ENCODE data around the gene CDYL.

Gene CDYL, protein sequence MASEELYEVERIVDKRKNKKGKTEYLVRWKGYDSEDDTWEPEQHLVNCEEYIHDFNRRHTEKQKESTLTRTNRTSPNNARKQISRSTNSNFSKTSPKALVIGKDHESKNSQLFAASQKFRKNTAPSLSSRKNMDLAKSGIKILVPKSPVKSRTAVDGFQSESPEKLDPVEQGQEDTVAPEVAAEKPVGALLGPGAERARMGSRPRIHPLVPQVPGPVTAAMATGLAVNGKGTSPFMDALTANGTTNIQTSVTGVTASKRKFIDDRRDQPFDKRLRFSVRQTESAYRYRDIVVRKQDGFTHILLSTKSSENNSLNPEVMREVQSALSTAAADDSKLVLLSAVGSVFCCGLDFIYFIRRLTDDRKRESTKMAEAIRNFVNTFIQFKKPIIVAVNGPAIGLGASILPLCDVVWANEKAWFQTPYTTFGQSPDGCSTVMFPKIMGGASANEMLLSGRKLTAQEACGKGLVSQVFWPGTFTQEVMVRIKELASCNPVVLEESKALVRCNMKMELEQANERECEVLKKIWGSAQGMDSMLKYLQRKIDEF

DNA sequence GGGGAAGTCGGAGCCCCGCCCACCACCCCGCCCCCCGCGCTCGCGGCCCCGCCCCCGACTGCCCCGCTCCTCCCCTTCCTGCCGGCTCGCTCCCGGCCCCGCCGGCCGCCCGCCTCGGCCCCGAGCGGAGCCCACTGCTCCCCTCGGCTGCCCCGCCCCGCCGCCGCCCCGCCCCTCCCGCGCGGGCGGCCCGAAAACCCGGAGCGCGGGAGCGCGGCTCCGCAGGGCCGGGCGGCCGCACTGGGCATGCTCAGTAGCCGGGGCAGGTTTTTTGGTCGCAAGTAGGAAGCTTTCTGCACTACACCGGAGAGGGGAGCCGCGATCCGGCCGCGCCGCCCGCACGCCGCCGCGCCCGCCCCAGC is at the start of gene CDYL:
Gene CDYL, plus strand, starts transcription at position 274 of the 362 bp plus-strand sequence. CDS start 380 bp downstream, outside the sequence.
- DNase-seq (ENCODE audit: extremely low read depth in 1 of 2, low read depth in 1 of 2): peak; percentile 74 to 84

DNA sequence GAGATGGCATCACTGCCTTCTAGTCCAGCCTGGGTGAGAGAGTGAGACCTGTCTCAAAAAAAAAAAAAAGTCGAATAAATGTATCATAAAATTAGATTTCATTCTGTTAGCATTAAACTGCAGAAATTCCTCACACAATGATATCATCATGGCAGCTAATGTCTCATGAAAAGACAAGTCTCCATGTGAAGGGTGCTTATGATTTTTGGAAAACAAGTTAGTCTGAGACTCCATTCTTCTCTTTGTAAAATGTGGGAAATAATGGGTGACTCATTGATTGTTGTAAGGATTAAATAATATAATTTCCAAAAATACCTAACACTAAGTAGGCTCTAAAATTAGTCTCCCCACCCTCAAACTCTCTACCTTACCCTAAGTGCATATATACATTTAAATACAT is 49.6 kb upstream of the CDYL start:
- DNase-seq (ENCODE audit: extremely low read depth in 1 of 2, low read depth in 1 of 2): no peak

DNA sequence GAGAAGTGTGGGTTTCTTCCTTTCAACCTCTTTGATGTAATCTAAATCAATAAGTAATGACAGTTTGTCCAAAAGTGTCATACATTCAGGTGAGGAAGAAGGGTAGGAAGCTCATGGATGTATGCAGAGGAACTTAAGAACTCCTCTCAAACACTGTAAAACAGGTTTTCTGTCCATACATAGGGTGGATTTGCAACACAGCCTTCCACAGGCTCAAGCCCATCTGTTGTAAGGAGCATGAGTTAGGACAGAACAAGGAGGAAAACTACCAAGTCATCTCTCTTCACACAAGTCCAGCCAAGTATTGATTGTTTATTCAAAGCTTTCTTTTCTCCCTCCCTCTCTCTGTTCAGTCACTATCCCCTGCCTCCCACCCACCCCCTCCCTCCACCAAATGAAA is 49.0 kb upstream of the CDYL start:
- DNase-seq (ENCODE audit: extremely low read depth in 1 of 2, low read depth in 1 of 2): no peak

DNA sequence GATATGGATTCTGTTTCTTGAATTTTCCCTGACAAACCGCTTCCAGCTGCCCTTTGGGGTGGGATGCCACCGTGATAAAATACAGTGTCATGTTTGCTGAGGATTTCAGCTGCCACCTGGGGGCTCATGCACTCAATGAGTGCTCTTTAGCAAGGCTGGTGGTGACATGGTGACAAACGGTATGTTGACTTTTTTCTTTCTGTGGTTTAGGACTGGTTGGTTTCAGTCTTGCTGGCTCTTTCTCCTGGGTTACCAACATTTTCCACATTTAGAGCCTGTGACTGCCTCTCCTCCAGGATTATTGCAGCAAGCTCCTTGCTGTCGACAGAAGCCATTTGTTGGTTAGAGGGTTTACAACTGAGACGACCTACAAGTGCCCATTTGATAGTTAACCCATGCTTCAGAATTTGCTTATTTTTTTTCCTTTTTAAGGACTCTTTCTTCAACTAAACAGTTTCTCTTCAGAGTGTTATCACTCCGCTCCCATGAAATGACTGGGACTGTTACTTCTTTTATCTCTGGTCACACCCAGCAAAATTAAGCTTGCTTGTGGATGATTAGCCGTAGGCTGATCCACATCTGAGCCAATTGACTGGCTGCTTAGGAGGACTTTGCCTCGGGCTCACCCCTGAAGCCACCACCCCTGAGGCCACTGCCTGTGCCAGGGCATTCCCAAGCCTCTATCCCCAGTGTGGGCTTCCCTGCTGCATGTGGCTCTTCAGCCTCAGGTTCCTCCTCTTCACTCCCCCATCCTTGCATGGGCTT is 48.4 kb upstream of the CDYL start:
- DNase-seq (ENCODE audit: extremely low read depth in 1 of 2, low read depth in 1 of 2): peak in 1 of 2 donors; percentile 3

DNA sequence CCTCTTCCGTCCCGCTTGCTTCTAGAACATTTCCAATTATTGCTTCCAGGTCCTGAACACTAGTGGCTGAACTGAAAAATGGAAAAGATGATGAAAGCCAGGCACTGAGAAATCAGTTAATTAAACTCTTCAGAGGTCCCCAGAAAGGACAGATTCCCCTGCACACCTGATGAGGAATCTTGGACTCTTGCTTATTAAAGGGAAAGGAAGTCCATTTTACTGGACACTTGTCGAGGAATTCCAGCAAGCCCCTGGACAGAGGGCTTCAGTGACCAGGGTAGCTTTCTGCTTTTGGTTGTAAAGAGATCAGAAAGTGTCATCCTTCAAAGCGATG is 47.8 kb upstream of the CDYL start:
- no peak for DNase-seq (ENCODE audit: extremely low read depth in 1 of 2, low read depth in 1 of 2)

DNA sequence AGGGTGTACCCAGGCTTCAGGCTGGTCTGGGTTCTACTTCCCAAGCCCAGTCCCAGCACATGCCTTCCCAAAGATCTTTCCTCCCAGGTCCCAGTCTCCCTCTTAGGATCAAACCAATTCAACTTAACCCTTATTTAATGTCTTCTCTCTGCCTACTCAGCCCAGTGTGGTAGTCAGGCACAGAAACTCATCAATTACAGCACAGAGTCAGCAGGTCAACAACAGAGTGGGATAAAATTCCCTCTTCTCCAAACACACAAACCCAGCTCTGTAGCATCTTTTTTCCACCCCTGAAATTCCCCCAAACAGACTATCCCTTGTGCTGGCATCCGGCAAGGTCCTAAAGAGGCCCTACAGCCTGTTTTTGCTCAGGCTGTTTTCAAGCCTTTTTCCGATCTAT is 47.3 kb upstream of the CDYL start:
- DNase-seq (ENCODE audit: extremely low read depth in 1 of 2, low read depth in 1 of 2): no peak

DNA sequence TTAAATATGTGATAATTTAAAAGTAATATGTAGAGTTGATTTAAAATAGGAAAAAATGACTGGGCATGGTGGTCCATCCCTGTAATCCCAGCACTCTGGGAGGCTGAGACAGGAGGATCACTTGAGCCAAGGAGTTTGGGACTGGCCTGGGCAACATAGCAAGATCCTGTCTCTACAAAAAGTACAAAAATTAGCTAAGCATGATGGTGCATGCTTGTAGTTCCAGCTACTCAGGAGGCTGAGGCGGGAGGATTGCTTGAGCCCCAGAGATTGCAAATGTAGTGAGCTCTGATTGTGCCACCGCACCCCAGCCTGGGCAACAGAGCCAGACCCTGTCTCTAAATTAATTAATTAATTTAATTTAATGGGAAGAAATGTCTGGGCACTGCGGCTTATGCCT is 44.2 kb upstream of the CDYL start:
- no peak for DNase-seq (ENCODE audit: extremely low read depth in 1 of 2, low read depth in 1 of 2)

DNA sequence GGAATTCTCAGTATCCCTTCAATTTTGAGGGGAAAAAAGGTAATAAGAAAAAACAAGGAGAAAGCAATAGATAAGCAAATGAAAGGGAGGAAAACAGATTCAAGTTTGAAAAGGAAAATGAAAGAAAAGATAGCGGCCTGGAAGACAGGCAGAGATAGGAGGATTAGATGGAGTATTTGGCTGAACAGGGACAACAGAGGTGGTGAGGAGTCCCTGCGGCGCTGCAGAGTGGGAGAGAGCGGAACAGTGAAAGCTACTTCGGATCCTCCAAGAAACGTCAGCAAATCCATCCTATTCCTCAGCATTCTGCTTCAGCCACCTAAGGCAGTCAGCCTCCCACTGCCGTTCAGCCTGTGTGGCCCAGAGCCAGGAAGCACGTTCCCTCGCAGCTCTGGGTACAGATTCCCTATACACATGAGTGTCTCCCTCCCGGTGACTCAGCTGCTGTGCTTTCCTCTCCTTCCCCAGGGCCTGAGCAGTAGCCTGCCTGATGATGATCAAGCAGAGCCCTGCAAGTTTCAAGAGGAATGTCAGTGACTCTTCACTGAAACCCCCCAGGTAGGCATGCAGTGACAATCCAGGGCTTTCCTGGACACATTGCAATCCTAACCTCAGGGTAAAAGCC is 43.4 kb upstream of the CDYL start:
- no peak for DNase-seq (ENCODE audit: extremely low read depth in 1 of 2, low read depth in 1 of 2)

DNA sequence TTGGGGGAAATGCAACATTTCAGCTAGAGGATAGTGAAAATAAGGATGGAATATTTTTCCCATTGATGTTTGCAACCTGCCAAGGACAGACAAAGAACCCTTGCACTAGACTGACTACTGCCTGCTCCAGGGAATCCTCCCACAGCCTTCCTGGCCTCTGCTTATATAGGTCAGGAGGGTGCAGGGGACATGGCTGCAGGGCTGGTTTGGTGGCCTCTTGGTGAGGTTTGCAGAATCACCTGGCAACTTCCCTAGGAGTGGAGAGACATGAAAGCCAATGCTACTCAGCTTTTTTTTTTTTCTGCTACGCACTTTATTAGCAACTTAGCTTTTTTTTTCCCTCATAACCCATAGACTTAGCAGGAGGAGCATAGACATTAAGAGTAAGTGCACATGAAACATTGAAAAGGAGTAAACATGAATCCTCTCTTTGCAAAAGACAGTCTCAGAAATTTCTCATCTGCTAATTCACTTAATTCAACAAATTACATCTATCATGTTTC is 39.8 kb upstream of the CDYL start:
- no peak for DNase-seq (ENCODE audit: extremely low read depth in 1 of 2, low read depth in 1 of 2)

DNA sequence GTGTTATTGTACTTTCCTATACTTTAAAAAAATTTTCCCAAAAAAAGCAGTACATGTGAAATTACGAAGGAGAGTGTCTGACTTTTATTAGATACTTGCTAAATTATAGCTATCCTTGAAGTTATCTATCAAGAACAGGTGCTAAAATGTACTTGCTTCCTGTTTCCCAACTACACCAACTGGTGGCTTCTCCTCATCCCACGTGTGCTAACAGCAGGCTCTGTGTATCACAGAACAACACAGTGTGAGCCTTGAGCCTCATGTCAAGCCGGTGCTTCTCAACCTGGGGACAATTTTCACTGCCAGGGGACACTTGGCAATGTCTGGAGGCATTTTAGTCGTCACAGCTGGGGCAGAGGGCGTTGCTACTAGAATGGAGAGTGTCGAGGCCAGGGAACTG is 36.2 kb upstream of the CDYL start:
- no peak for DNase-seq (ENCODE audit: extremely low read depth in 1 of 2, low read depth in 1 of 2)

DNA sequence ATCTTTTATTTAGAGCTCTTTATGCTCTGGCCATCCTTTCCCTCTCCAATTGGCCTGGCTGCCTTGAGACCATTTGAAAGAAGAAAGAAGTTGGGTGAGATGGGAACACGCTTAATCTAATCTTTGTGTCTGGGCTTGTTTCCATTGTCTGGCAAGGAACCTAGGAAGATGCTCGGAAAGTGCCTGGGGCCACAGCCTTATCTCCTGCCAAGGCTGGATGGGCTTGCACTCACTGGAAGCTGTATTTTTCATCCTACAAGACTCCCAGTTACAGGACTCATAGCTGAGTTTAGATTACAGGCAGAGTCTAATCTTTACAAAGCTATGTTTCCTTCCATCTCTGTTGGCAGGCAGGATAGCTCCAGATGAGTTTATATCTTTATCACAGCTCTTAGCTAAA is 33.1 kb upstream of the CDYL start:
- DNase-seq (ENCODE audit: extremely low read depth in 1 of 2, low read depth in 1 of 2): no peak

DNA sequence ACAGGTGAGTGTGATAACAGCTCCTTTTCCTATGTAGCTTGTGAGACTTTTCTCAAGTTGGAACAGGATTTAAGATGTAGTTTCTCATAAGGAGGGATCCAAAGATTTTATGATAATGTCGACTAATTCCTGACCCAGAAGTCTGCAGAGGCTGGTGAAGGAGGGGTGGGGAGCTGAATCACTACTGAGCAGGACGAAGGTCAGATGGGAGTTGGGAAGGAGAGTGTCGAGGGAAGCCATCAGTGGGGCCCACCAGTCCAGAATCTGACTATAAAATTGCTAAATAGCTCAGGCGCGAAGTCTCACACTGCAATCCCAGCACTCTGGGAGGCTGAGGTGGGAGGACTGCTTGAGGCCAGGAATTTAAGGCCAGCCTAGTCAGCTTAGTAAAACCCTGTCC is 32.3 kb upstream of the CDYL start:
- no peak for DNase-seq (ENCODE audit: extremely low read depth in 1 of 2, low read depth in 1 of 2)

DNA sequence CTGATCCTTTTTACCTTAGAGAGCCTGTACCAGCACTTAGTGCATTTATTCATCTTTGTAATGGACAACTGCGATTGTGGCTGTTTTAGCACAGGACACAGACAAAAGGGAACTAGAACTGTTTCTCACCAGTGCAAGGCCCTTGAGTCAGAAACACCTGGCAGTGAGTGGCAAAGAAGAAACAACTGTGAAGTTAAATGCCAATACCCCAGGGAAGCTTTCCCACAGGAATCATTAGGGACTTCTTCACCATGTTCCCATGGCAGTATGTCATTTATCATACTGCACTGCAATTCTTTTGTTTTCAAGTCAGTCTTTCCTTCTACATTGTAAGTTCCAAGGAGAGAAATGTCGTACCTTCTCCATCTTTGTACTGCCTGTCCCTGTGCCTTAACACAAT is 28.6 kb upstream of the CDYL start:
- no peak for DNase-seq (ENCODE audit: extremely low read depth in 1 of 2, low read depth in 1 of 2)

DNA sequence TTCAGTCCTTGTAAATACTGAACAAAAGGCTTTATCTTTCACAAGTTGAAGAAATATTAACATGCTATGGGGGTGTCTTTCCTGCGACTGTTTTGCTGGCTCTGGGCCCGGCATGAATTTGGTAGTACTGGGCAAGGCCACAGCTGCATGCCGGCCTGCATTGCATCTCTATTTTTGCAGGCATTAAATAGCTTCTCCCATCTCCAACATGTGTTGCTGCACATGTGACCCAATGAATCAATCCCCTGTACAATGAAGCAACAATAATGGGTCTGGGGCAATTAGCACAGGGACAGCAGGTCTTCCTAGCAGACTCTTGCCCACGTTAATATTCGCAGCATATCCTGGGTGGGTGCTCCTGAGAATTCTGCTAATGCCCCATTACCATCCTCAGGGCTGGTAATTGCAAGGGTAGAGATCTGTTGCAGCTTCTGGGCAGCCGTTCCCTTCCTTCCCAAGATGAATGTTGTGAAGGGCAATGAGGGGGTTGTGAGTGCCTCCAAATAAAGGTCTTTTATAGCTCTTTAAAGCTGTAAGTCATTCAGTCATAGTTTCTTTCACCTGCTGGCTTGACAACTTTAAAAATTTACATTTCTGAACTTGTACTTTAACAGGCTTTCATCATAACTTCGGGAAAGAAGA is 24.3 kb upstream of the CDYL start:
- DNase-seq (ENCODE audit: extremely low read depth in 1 of 2, low read depth in 1 of 2): no peak

DNA sequence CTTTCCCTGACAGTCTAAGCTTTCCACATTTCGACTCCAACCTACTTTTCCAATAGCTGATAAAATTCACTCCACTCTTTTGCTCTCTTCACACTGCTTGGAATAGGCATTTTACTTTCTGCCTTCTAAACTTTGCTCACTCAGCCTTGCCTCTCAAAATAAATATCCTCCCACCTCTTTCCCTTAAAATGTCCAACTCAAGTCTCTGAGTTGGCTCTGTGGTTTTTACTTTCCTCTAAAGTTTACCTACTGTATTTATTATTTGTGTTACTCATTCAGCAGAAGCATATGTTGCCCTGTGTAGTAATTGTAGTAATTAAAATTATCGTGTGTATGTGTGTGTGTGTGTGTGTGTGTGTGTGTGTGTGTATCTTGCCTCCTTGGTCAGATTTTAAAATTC is 20.0 kb upstream of the CDYL start:
- DNase-seq (ENCODE audit: extremely low read depth in 1 of 2, low read depth in 1 of 2): no peak

DNA sequence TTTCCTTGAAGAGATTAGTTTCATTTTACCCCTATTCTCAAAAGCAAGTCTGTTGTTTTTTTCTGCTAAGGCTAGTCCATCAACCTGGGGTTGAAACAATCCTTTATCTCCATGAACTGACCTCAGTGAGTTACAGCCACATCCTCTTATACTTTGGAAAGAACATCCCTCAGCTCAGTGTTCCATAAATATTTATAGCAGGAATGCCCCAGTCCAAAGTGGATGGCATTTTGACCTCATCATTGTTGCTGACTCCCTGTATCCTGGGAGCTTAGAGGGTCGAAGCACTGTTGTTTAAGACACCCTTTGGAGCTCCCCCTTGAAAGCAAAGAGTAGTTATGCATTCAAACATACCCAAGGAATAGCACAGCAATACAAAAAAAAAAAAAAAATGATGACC is 16.2 kb upstream of the CDYL start:
- no peak for DNase-seq (ENCODE audit: extremely low read depth in 1 of 2, low read depth in 1 of 2)

DNA sequence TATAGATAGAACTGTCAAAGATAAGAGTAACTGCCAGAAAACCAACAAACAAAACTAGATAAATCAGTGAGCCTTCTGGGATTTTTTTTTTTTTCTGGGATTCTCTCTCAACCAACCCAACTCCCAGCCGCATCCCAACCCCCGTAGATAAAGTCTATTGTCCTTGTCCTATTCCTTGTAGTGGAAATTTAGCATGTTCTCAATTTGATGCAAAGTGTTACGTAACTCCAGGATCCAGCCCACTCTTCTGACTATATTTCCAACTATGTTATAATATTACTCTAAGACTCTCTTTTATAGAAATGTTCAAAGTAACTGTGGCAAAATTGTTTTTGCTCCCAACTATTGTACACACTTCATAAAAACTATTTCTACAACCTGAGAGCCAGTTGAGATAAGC is 15.4 kb upstream of the CDYL start:
- no peak for DNase-seq (ENCODE audit: extremely low read depth in 1 of 2, low read depth in 1 of 2)

DNA sequence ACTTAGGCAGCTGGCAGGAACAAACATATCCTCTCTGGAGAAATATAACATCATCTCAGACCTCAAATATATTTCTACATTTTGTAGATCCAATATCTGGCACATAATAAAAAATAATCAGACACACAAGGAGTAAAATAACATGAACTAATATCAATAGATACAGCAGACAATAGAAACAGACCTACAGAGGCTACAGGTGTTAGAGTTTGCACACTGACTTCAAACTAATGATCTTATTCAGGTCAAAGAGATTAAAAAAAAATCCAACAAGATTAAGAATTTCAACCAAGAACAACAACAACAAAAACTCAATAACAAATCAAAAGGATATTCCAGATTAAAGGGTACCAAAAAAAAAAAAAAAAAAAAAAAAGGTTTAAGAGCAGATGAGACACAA is 13.9 kb upstream of the CDYL start:
- no peak for DNase-seq (ENCODE audit: extremely low read depth in 1 of 2, low read depth in 1 of 2)

DNA sequence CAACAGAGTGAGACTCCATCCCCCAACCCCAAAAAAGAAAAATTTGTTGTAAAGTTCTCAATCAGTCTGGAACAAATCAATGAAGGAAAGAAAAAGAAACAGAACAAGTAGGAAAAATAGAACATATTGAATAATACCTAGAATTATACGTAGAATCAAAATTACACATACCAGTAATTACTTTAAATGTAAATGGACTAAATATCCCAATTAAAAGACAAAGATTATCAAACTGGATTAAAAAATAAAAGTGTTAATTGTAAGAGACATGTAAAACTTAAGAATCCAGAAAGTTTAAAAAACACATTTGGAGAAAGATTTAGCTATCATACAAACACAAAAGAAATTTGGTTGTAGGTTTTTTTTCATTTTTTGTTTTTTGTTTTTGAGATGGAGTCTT is 12.3 kb upstream of the CDYL start:
- DNase-seq (ENCODE audit: extremely low read depth in 1 of 2, low read depth in 1 of 2): no peak

DNA sequence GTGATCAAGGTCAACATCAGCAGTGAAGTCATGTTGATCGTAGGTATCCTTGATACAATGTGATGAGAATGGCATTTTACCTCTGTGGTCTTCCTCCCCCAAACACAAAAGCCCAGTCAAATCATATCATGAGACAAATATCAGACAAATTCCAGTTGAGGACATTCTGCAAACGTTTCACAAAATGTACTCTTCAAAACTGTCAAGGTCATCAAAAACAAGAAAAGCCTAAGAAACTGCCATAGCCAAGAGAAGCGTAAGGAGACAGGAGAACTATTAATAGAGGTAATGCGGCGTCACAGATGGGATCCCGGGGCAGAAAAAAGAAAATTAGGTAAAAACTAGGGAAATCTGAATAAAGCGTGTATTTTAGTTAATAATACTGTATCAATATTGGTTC is 7.4 kb upstream of the CDYL start:
- DNase-seq (ENCODE audit: extremely low read depth in 1 of 2, low read depth in 1 of 2): no peak

DNA sequence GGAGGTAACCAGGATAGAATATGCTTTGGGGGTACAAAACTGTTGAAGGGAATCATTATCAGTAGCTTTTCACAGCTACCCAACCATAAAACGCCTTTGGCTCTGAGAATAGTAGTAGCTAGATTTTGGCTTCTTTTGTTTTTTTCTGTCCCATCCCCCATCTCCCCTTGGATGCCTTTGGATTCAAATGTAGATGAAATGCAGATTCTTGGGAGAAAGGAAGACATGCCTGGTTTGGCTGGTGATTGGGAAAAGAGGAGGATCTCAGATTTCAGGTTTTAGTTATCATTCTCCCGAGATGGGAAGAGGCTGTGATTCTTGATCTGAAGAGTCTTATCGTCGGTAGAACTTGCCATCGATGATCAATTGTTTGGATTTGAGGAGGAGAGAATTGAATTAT is 3.5 kb upstream of the CDYL start:
- DNase-seq (ENCODE audit: extremely low read depth in 1 of 2, low read depth in 1 of 2): no peak

All from stimulated activated CD8-positive, alpha-beta memory T cell treated with anti-CD3 and anti-CD28 coated beads, Interleukin-7, amount 100 ng/mL, for 48 hours (primary cell).